ENCODE measurements around the gene SLMAP.

Gene SLMAP

DNA sequence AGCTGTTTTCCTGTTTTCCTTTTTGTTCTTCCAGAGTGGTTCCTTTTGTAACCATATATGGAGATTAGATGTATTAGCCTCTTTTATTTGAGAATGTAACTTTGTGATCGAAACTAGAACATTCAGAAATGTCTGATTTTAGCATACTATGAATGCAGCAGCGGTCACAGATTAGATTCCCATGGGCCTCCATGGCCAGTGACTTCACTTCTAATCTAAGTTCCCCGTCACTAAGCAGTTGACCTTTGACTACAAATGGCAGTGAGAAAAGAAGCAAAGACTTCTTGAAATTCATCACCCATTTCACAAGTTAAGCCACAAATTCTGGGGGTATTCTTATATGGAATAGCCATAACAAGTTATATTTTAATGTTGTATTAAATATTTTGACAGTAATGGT lies 137.6 kb downstream of the SLMAP start:
- DNase-seq (ENCODE audit: low spot score): no peak

DNA sequence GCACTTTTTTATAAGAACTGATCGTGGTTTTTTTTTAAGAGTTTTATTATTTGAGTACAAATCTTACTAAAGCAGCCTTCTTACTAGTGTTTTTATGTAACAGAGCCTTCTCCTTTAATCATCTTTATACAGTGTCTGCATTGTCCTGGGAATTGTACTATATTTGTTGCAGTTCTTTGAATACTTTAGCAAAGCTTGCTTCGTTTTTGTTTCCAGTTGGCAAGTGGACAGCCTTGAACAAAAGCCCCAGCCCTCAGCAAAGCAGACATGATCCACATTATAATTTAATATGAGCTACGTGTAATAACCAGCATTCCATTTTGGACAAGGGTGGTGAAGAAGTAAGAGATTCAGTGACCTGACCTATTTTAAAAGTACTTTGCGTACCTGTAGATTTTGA lies 139.9 kb downstream of the SLMAP start:
- DNase-seq (ENCODE audit: low spot score): no peak

- no peak for DNase-seq (ENCODE audit: low spot score)
Observed at GRCh38 chr3:57896691-57897090, 140.6 kb downstream of the SLMAP start.

- no peak for DNase-seq (ENCODE audit: low spot score)
Observed at GRCh38 chr3:57900786-57901185, 144.7 kb downstream of the SLMAP start.

DNA sequence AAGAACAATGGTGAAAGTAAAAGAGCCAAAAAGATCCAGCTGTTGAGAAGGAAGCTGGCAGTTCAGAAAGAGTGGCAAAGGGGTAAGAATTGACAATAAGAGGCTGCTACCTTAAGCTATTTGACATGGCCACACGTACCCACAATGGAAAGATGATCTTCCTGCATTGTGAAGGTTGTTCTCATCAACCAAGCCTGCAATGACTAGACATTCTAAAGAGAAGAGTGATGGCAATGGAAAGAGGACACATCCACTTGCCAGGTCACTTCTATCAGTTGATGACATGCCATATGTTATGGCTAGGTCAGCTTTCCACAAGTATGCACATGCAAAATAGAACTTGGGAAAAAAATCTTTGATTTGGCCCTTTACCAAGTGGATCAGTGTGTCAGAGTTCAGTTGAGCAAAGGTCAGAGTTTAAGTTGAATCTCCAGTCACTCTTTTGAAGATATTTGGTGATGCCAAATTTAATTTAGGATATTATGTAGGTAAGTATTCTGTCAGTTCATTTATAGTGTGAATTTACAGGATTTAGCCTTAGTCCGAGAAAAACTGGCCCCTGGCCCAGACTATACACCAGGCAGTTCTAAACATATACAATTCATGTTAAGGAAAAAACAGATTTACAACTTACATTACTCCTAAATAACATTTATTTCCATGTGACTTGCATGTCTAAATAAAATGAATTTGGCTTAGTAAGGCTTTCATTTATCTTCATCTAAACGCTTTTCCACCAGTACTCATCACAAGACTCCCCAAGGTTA lies 147.2 kb downstream of the SLMAP start:
- no peak for DNase-seq (ENCODE audit: low spot score)

DNA sequence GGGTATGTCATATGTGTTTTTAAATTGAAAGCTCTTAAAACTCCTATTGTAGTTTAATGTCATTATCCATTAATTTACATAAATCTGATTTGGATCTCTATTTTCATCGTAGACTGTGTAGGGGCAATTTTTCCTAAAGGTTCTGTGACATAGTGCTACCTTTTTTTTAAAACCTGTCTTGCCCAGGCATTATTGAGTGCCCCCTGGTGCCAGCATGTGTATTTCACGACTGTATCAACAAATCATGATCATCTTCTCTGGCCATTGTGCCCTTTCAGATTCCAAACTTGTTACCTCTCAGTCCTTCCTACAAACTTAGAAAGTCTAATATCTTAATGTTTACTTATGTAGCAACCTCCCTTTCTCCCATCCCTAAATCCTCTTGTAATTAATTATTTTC lies 154.9 kb downstream of the SLMAP start:
- no peak for DNase-seq (ENCODE audit: low spot score)

DNA sequence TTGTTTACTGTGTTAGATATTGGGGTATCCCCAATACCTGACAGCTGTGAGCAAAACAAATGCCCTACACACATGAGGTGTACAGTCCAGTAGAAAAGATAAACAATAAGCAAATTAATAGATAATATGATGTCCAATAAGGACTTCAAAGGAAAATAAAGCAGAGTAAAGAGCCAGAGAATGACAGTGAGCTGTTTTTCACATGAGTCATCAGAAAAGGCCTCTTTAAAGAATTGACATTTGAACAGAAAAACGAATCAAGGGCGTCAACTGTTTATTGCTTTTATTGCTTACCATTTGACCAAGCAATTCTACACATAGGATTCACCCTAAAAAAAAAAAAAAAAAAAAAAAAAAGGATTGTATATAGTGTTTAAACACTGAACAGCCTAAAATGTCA lies 155.5 kb downstream of the SLMAP start:
- DNase-seq (ENCODE audit: low spot score): no peak

DNA sequence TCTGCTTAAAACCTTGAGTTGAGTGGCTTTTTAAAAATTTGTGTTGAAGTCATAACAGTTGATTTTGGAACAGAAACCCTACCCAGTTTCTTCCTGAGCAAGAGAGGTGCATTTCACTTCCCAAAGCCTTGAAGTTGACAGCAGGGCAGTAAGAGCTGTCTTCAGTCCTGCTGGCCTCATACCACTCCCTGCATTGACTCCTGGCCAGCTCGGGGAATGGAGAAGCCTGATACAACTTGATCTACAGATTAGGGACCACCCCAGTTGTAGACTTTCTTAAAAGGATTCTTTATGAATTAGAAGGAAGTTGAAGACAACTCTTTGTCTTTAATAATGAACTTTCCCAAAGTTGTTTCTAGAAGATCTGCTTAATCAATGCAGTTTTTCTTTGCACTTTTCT lies 161.5 kb downstream of the SLMAP start:
- no peak for DNase-seq (ENCODE audit: low spot score)

- DNase-seq (ENCODE audit: low spot score): peak; percentile 79
Observed at GRCh38 chr3:57918123-57918837, 162.2 kb downstream of the SLMAP start.

GRCh38 chr3:57919987-57920386 lies 163.9 kb downstream of the SLMAP start:
- no peak for DNase-seq (ENCODE audit: low spot score)

DNA sequence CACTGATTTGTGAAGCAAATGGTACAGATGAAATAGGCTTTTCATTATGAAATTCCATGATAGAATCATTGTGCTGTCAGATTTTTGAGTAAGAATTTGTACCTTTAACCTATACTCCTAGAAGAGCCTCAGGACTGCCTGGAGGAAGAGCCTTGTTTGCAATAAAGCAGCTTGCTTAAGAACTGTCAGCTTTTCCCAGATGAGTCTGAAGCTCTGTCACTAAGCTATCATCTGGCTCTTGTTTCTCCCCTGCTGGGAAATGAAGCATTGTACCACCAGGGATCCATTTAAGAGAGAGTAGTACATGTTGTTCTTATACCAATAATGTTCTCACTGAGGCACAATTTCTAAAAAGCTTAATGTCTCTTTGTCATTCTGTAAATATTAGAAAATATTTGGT lies 167.0 kb downstream of the SLMAP start:
- DNase-seq (ENCODE audit: low spot score): no peak

DNA sequence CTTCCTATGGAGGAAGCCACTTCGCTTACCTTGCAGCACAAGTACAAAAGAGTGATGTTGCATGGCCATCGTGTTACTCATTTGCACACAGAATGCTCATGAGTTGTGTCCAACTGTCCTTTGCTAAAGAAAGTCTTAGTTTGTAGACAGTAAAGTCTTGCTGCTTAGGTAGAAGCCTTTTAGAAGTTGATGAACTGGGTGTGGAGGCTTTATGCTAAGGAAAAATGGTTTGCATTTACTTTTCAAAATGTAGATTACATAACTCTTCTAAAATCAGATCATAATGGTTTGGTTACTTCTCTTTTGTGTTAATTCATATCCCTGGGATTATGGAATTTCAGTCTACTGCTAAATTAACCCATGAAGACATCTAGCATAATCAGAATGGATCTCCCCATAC lies 167.6 kb downstream of the SLMAP start:
- DNase-seq (ENCODE audit: low spot score): no peak

GRCh38 chr3:57927166-57927565 lies 171.1 kb downstream of the SLMAP start:
- no peak for DNase-seq (ENCODE audit: low spot score)

DNA sequence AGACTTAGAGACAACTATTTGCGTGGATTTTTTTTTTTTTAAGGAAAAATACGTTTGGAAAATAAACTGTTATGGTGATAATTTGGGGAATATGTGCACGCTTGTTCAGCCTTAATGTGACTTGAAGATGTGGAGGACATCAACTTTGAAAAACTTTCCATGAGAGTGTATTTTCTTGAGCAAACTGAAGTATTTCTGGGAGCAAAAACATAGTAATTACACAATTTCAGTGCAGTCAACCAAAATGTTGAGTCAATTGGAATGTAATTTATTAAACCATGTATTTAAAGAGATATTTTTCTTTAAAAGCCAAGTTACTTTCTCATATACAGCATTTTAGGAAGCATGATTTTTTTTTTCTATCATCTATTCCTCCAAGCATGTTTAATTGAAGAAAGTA lies 171.8 kb downstream of the SLMAP start:
- DNase-seq (ENCODE audit: low spot score): peak; percentile 62

GRCh38 chr3:57928511-57928910 lies 172.4 kb downstream of the SLMAP start:
- no peak for DNase-seq (ENCODE audit: low spot score)

DNA sequence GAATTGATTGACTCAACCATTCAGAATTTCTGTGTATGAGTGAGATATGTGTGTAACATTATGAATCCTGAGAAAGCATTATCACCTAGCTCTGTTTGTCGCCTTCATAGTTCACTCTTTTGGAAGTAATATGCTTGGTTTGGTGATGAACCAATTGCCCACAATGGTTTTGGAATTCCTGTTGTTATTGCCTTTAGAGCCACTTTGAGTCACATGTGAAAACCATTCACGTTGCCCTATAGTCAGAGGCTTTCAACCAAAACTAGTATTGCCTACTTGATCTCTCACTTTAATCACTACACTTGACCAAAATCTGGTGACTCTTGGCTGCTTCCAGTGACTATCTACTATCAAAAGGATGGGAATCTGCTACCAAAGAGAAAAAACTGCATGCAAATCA lies 173.9 kb downstream of the SLMAP start:
- no peak for DNase-seq (ENCODE audit: low spot score)

DNA sequence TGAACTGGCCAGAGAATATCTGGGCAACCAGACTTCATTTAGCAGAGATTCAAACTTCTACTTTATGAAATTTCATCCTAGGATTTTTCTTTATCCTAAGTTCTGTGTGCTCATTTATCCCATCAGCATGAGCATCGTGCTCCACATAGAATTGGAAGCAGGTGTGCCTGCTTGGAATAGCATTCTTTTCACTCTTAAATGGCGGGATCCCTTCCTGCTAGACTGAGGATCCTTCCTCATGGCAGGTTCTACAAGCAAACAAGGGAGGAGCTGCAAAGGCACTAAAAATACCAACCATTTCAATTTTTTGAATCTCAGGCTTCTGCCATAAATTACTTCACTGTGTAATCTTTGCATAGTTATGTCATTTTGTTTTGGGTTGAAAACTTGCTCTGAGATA lies 177.5 kb downstream of the SLMAP start:
- no peak for DNase-seq (ENCODE audit: low spot score)

GRCh38 chr3:57934373-57934772 lies 178.3 kb downstream of the SLMAP start:
- no peak for DNase-seq (ENCODE audit: low spot score)

GRCh38 chr3:57935539-57935938 lies 179.4 kb downstream of the SLMAP start:
- DNase-seq (ENCODE audit: low spot score): no peak

- DNase-seq (ENCODE audit: low spot score): no peak
Observed at GRCh38 chr3:57937092-57937491, 181.0 kb downstream of the SLMAP start.

- no peak for DNase-seq (ENCODE audit: low spot score)
Observed at GRCh38 chr3:57939775-57940174, 183.7 kb downstream of the SLMAP start.

DNA sequence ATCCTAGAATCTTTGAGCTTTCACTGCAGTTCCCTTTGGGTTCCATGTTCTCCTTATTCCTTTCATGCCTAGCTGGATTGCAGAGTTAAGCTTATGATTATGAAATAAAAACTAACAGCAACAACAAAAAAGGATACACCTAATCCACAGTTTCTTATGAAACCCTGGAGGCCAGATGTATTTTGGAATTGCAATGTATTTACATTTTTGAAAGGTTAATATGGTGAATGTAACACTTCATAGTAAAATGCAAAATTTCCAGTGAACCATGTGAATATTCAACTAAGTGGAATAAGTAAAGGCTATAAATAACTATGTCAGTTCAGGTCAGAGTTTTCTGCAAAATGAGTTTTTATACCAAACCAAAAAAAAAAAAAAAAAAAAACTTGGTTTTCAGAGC lies 186.3 kb downstream of the SLMAP start:
- DNase-seq (ENCODE audit: low spot score): no peak

DNA sequence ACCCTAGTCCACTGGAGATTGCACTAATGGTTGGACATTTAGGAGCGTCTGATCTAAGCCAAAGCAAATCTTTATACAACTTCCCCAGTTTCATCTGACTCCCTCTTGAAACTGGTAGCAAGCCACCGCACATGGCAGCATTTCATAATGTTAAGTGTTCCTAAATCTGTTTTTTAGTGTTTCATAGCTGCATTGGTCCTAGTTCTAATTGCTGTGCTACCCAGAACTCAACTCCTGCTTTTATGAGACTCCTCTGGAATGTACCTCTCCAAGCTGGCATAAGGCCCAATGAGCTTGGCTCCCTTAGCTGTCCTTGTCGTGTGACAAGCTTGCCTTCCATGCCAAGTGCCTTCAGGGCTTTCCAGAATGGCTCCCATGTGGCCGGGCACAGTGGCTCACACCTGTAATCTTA lies 186.8 kb downstream of the SLMAP start:
- no peak for DNase-seq (ENCODE audit: low spot score)
